Panc1 (cell line): ENCODE data around the gene EPS8L2. TPM values are rescaled to one million over a fixed set of nuclear protein-coding genes. Genes with fewer than 3 reads are reported as not detected.

Experiments used
- ATAC-seq: fragments of 200-7000 bp; cut with Tn5 transposase; 2 replicates; pipeline ENCODE4 v1.9.1; 2020; ENCODE audit warnings: mild to moderate bottlenecking, moderate library complexity
- BruUV-seq: library from RNA; stranded (reverse); fragments of 400-500 nt; replicated peaks from 2 replicates; lab custom pipeline; 2021; lab: Mats Ljungman, UMichigan
- CTCF ChIA-PET: fragments of 300-600 bp; sonication (Branson Sonifier 250); formaldehyde crosslinking; loops from one replicate; lab custom pipeline; 2022; ENCODE audit warnings: antibody characterized with exemption; lab: Charles Lee
- POLR2A ChIA-PET: fragments of 300-600 bp; sonication (Branson Sonifier 250); formaldehyde crosslinking; loops from one replicate; lab custom pipeline; 2022; ENCODE audit warnings: antibody characterized with exemption; lab: Charles Lee
- DNase-seq: peaks from one replicate; pipeline ENCODE4 v3.0.0-alpha.2; 2010; ENCODE audit warnings: low read depth, low spot score
- H3K27ac ChIP-seq: 2 replicates; pipeline ENCODE4 v1.5.1; 2011; ENCODE audit warnings: mild to moderate bottlenecking, low read length, inconsistent platforms
- H3K27me3 ChIP-seq: fragments of 200-500 bp; sonication (Bioruptor generic); 2 replicates; pipeline ENCODE4 v1.6.0; 2014; ENCODE audit warnings: low read length, inconsistent platforms; ENCODE audit not compliant: control insufficient read depth, insufficient read depth
- H3K36me3 ChIP-seq: fragments of 200-500 bp; sonication (Bioruptor generic); 2 replicates; pipeline ENCODE4 v1.5.1; 2014; ENCODE audit warnings: inconsistent platforms, mild to moderate bottlenecking, low read length, moderate library complexity; ENCODE audit not compliant: control insufficient read depth, insufficient read depth
- H3K4me1 ChIP-seq: 2 replicates; pipeline ENCODE4 v1.5.1; 2011; ENCODE audit warnings: inconsistent platforms, mild to moderate bottlenecking, low read length, moderate library complexity; ENCODE audit not compliant: control insufficient read depth, insufficient read depth
- H3K4me3 ChIP-seq, 2 experiments: 2 replicates each; pipeline ENCODE4 v1.5.1; 2011 to 2012; ENCODE audit warnings: low read depth in 2 of 2, low read length in 2 of 2, mild to moderate bottlenecking in 2 of 2, inconsistent platforms in 1 of 2, moderate library complexity in 1 of 2
- H3K9me3 ChIP-seq: fragments of 200-500 bp; sonication (Bioruptor generic); 2 replicates; pipeline ENCODE4 v1.5.1; 2014; ENCODE audit warnings: low read depth, mild to moderate bottlenecking, inconsistent platforms, low read length, moderate library complexity; ENCODE audit not compliant: control insufficient read depth, insufficient read depth
- POLR2AphosphoS5 ChIP-seq: IDR thresholded peaks from 2 replicates; pipeline ENCODE4 v1.6.1; 2012; ENCODE audit warnings: mild to moderate bottlenecking, low read depth, low read length, moderate library complexity
- REST ChIP-seq, 2 experiments: IDR thresholded peaks; 2 replicates each; pipeline ENCODE4 v1.6.1; 2011 to 2012; ENCODE audit warnings: low read depth in 2 of 2, control low read depth in 1 of 2, low read length in 1 of 2, mild to moderate bottlenecking in 1 of 2, moderate library complexity in 1 of 2; ENCODE audit not compliant: insufficient read depth in 1 of 2
- SIN3A ChIP-seq: IDR thresholded peaks from 2 replicates; pipeline ENCODE4 v1.6.1; 2012; ENCODE audit warnings: low read depth, mild to moderate bottlenecking, low read length, moderate library complexity, borderline replicate concordance; ENCODE audit not compliant: insufficient read depth
- TCF7L2 ChIP-seq: IDR thresholded peaks from 2 replicates; pipeline ENCODE4 v1.6.1; 2011; ENCODE audit warnings: mild to moderate bottlenecking, low read depth, low read length, inconsistent platforms
- in situ Hi-C: cut with HindIII; loops from 2 replicates; pipeline ENCODE4 v1.10.0; 2016; ENCODE audit warnings: low sequenced_read_pairs, low pct_unique_long_range_greater_than_20kb
- intact Hi-C: fragments of 100-400 bp; cut with micrococcal nuclease; formaldehyde crosslinking; loops from one replicate; pipeline ENCODE4 v1.10.0; 2022; ENCODE audit not compliant: unreplicated experiment
- total RNA-seq: library from RNA; stranded (reverse); gene quantifications from one replicate; pipeline ENCODE4 v1.2.1, GENCODE V29; 2021; ENCODE audit not compliant: unreplicated experiment
- TF ChIP-seq, protein P1 (sequence below): fragments of 450-650 bp; IDR thresholded peaks from 2 replicates; pipeline ENCODE4 v1.5.1; 2017; ENCODE audit warnings: mild to moderate bottlenecking

The EPS8L2 gene
- total RNA-seq, 1 experiment from 2014 or later, result 256 TPM

DNA sequence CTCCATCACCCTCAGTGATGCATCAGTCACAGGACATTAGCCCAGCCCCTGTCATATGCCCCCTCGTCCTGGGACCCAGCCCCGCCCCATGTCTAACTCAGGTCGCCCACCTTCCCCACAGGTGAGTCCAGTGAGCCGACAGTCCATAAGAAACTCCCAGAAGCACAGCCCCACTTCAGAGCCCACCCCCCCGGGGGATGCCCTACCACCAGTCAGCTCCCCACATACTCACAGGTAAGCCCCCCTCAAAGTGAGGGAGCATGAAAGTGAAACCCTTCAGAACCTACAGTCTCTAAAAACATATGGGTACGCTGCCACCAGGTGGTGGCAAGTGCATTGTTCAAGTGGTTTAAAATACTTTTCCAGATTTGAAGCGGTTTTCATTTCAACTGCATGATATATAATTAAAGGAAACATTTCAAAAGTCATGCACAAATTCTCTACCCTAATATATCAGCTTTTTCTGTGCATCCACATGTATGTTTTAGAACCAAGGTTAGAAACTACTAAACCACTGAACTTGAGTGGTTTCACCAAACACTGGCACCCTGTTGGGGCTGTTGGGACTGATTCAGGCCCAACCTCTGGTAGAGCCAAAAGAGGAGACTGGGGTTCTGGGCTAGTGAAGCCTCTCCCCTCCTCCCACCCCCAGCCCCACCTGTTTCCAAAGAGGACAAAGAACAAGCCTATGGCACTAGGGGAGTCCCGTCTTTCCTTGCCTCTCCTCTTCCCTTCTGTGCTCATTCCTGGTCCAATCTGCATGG, 17.3 kb downstream of the EPS8L2 start:
- no peak overlapping the region for H3K4me3 ChIP-seq
- TF ChIP-seq, protein P1, sequence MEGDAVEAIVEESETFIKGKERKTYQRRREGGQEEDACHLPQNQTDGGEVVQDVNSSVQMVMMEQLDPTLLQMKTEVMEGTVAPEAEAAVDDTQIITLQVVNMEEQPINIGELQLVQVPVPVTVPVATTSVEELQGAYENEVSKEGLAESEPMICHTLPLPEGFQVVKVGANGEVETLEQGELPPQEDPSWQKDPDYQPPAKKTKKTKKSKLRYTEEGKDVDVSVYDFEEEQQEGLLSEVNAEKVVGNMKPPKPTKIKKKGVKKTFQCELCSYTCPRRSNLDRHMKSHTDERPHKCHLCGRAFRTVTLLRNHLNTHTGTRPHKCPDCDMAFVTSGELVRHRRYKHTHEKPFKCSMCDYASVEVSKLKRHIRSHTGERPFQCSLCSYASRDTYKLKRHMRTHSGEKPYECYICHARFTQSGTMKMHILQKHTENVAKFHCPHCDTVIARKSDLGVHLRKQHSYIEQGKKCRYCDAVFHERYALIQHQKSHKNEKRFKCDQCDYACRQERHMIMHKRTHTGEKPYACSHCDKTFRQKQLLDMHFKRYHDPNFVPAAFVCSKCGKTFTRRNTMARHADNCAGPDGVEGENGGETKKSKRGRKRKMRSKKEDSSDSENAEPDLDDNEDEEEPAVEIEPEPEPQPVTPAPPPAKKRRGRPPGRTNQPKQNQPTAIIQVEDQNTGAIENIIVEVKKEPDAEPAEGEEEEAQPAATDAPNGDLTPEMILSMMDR, result peak; percentile 65
- TF ChIP-seq POLR2AphosphoS5 (no peak), REST (IDR thresholded peaks at IDR 0.05; ENCODE audit: insufficient read depth in 1 of 2, low read depth in 2 of 2, low read length in 1 of 2) (no peak)
- in situ Hi-C loops, result no loop called here
- intact Hi-C loops, result loop anchor here (1.0 to 10.0 kb wide), 3 partner anchors 27 to 169 kb away; no protein-coding TSS in a partner anchor
- no peak for DNase-seq
- ChIA-PET CTCF (interaction anchor here (0.6 to 0.7 kb wide), 2 partner anchors 164 to 169 kb away, joined by 3 read pairs; no protein-coding TSS in a partner anchor), POLR2A (interaction anchor here (0.6 kb wide), 1 partner anchor 44 kb away, joined by 3 read pairs; no protein-coding TSS in a partner anchor)
- no peak for ATAC-seq
- H3K9me3 ChIP-seq, result no peaks in the 10 kb centered on the region
- H3K36me3 ChIP-seq, result peaks cover 5% of the 10 kb centered on the region; the same call in 1 of the 2 replicates
- H3K27me3 ChIP-seq, result no peaks in the 10 kb centered on the region
- no TSS peak for BruUV-seq
- H3K27ac ChIP-seq, result no peak overlapping the region
- peaks cover 25% of the 10 kb centered on the region for H3K4me1 ChIP-seq

DNA sequence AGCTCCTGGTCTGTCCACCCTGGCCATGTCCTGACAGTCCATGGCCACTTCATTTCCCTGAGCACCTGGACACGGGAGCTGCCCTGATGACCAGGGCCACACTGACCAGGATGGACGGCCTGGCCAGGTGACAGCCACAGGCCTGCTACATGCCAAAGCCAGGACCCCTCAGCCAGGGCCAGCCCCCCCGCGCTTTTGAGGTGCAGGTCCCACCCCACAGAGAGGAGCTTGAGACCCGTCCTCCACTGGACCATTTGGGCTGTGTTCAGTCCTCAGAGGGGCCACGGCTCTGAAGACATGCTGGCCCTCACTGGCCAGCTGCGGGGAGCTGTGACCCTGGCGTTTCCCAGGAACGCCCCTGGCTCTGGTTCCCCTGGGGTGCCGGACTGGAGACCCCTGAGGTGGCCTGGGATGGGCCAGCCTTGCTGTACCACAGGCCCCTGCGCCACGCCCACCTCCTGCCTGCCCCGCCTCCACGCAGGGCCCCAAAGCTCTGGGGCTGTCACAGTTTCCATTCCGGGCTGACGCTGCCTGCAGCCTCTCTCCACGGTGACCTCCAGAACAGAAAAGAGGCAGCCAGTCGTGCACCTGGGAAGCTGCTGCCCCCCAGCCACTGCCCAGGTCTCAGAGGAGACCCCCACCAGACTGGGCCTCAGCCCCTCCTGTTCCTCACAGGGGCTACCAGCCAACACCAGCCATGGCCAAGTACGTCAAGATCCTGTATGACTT, 18.2 kb downstream of the EPS8L2 start:
- intact Hi-C loops, result loop anchor here (5.0 to 10.0 kb wide), 2 partner anchors 62 to 169 kb away; no protein-coding TSS in a partner anchor
- ChIA-PET POLR2A (no interaction called here), CTCF (interaction anchor here (0.7 to 3.0 kb wide), 3 partner anchors 19 to 123 kb away, joined by 3 to 12 read pairs (median 3); partner anchors contain the start of gene TMEM80)
- TF ChIP-seq, protein P1, result no peak
- no peak for TF ChIP-seq POLR2AphosphoS5
- TF ChIP-seq TCF7L2, result no peak
- no peak for TF ChIP-seq SIN3A
- in situ Hi-C loops, result no loop called here
- peaks cover 35% of the 10 kb centered on the region for H3K4me1 ChIP-seq
- DNase-seq, result no peak
- no peak overlapping the region for H3K27ac ChIP-seq
- no peak overlapping the region for H3K4me3 ChIP-seq
- ATAC-seq, result no peak
- BruUV-seq, result no TSS peak
- no peaks in the 10 kb centered on the region for H3K9me3 ChIP-seq
- peaks cover 5% of the 10 kb centered on the region; the same call in 1 of the 2 replicates for H3K36me3 ChIP-seq
- H3K27me3 ChIP-seq, result no peaks in the 10 kb centered on the region
